Tibial artery (tissue), 4 donors: Measurements from ENCODE around the gene DGKB.

ENCODE experiments used
- DNase-seq, 2 donors: peaks; one replicate each; pipeline ENCODE4 v3.0.0-alpha.2; 2019
- H3K27ac ChIP-seq, 2 donors: fragments of 200-600 bp; sonication (generic) in 1 of 2; 1 replicate in 1 of 2; 2 replicates in 1 of 2; pipeline ENCODE4 v1.5.1; 2018 to 2019; ENCODE audit warnings: mild to moderate bottlenecking in 1 of 2
- H3K27me3 ChIP-seq, 2 donors: fragments of 200-600 bp; sonication (generic) in 1 of 2; one replicate each; pipeline versions ENCODE4 v1.5.1 to v1.6.0; 2016 to 2019
- H3K36me3 ChIP-seq, 3 donors: fragments of 200-600 bp; sonication (generic) in 2 of 3; one replicate each; pipeline ENCODE4 v1.5.1; 2016 to 2019; ENCODE audit warnings: mild to moderate bottlenecking in 2 of 3
- H3K4me1 ChIP-seq, 4 donors: fragments of 200-600 bp; sonication (generic) in 2 of 4; 1 replicate in 3 of 4; 2 replicates in 1 of 4; pipeline ENCODE4 v1.5.1; 2016 to 2019
- H3K4me3 ChIP-seq, 2 donors: fragments of 200-600 bp; sonication (generic) in 1 of 2; 1 replicate in 1 of 2; 2 replicates in 1 of 2; pipeline ENCODE4 v1.5.1; 2018 to 2019; ENCODE audit warnings: mild to moderate bottlenecking in 2 of 2
- H3K9me3 ChIP-seq, 3 donors: fragments of 200-600 bp; sonication (generic) in 1 of 3; one replicate each; pipeline ENCODE4 v1.5.1; 2016 to 2019
- CTCF ChIP-seq, 2 experiments: fragments of 200-600 bp in 1 of 2; fragments of 450-650 bp in 1 of 2; IDR thresholded peaks; one replicate each; pipeline ENCODE4 v1.5.1; 2017 to 2019; ENCODE audit warnings: antibody characterized with exemption in 2 of 2, mild to moderate bottlenecking in 1 of 2, moderate library complexity in 1 of 2
- intact Hi-C: fragments of 100-400 bp; cut with DNase I; formaldehyde crosslinking; loops from one replicate; pipeline ENCODE4 v1.15.0; 2023; ENCODE audit warnings: low total_unique reads

The DGKB gene

DNA sequence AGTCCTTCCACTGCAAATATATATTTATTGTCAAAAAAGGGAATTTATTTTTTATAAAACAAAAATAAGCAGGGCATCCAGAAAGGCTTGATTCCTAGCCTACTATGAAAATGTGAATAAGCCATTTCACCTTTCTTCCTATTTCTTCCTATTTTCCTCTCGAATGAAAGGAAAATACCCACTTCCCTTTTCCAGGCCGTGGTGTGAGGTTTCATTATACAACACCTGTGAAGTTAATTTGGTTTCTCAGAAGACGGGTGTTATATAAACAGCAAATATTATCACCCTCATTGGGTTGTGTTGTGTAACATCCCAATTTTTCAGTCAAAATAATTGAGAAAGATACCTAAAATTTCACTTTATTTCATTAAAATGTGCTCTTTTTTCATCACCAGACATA lies 214.3 kb downstream of the DGKB start:
- H3K4me3 ChIP-seq, result no peak overlapping the region
- intact Hi-C loops, result loop anchor here (10.0 kb wide), 1 partner anchor 1403 kb away; no protein-coding TSS in a partner anchor
- no peak for TF ChIP-seq CTCF (IDR thresholded peaks at IDR 0.05)
- no peak for DNase-seq
- H3K36me3 ChIP-seq, result no peaks in the 10 kb centered on the region
- no peaks in the 10 kb centered on the region for H3K9me3 ChIP-seq
- peaks cover 0 to 5% of the 10 kb centered on the region in 2 donors for H3K27me3 ChIP-seq
- no peaks in the 10 kb centered on the region for H3K4me1 ChIP-seq
- no peak overlapping the region for H3K27ac ChIP-seq

DNA sequence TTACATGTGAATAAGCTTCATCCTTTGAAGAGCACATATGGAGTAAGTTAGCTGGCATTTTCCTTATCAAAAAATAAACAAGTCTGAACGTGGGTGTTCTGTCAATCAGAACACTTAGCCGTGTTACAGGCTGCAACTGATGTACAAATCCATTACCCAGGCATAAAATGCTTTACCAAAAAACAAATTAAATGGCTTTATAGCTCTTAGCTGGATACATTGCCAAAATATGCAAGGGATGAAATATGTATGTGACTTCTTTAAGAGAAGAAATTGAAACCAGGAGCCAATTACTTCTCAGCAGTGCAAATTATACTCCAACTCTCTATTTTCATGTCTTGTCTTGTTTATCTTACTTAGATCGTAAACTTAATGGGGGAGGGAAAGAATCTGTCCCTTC lies 214.8 kb downstream of the DGKB start:
- H3K27me3 ChIP-seq, result peaks cover 0 to 5% of the 10 kb centered on the region in 2 donors
- H3K36me3 ChIP-seq, result no peaks in the 10 kb centered on the region
- intact Hi-C loops, result loop anchor here (10.0 kb wide), 1 partner anchor 1403 kb away; no protein-coding TSS in a partner anchor
- H3K4me1 ChIP-seq, result no peaks in the 10 kb centered on the region
- no peak overlapping the region for H3K27ac ChIP-seq
- no peak overlapping the region for H3K4me3 ChIP-seq
- DNase-seq, result no peak
- TF ChIP-seq CTCF (IDR thresholded peaks at IDR 0.05), result no peak
- no peaks in the 10 kb centered on the region for H3K9me3 ChIP-seq

GRCh38 chr7:14687241-14687640 lies 215.3 kb downstream of the DGKB start:
- no peaks in the 10 kb centered on the region for H3K9me3 ChIP-seq
- no peak for DNase-seq
- H3K36me3 ChIP-seq, result no peaks in the 10 kb centered on the region
- intact Hi-C loops, result loop anchor here (10.0 kb wide), 1 partner anchor 1402 kb away; no protein-coding TSS in a partner anchor
- TF ChIP-seq CTCF (IDR thresholded peaks at IDR 0.05), result no peak
- H3K27ac ChIP-seq, result no peak overlapping the region
- H3K27me3 ChIP-seq, result peaks cover 0 to 5% of the 10 kb centered on the region in 2 donors
- no peak overlapping the region for H3K4me3 ChIP-seq
- no peaks in the 10 kb centered on the region for H3K4me1 ChIP-seq

- no peak overlapping the region for H3K4me3 ChIP-seq
- no peak for TF ChIP-seq CTCF (IDR thresholded peaks at IDR 0.05)
- H3K9me3 ChIP-seq, result no peaks in the 10 kb centered on the region
- no peaks in the 10 kb centered on the region for H3K4me1 ChIP-seq
- no peaks in the 10 kb centered on the region for H3K36me3 ChIP-seq
- intact Hi-C loops, result loop anchor here (10.0 kb wide), 1 partner anchor 1400 kb away; no protein-coding TSS in a partner anchor
- no peak overlapping the region for H3K27ac ChIP-seq
- DNase-seq, result no peak
- H3K27me3 ChIP-seq, result peaks cover 0 to 2% of the 10 kb centered on the region in 2 donors
Measured at GRCh38 chr7:14685167-14685566, 217.4 kb downstream of the DGKB start.

GRCh38 chr7:14682910-14683465 lies 219.6 kb downstream of the DGKB start:
- Histone ChIP-seq H3K9me3 (no peaks in the 10 kb centered on the region), H3K36me3 (no peaks in the 10 kb centered on the region), H3K27ac (no peak overlapping the region), H3K27me3 (no peaks in the 10 kb centered on the region), H3K4me3 (no peak overlapping the region), H3K4me1 (no peaks in the 10 kb centered on the region)
- no peak for TF ChIP-seq CTCF (IDR thresholded peaks at IDR 0.05)
- intact Hi-C loops, result loop anchor here (10.0 kb wide), 1 partner anchor 1398 kb away; no protein-coding TSS in a partner anchor
- DNase-seq, result no peak
